ENCODE results near the gene LMF1. TPM values are rescaled to one million over a fixed set of nuclear protein-coding genes. Genes with fewer than 3 reads are reported as not detected.

LMF1 gene
- total RNA-seq, 2 experiments from 2014 or later = 9.5 to 12.2 TPM

GRCh38 chr16:990516-991291, 19.9 kb upstream of the LMF1 start:
- Mint-ChIP-seq H3K9me3 (ENCODE audit: low read depth) (peaks cover 3% of the 10 kb centered on the region), H3K4me3 (no peak overlapping the region), H3K4me1 (peaks cover 17% of the 10 kb centered on the region), H3K36me3 (ENCODE audit: low read depth) (no peaks in the 10 kb centered on the region), H3K27ac (no peak overlapping the region), H3K27me3 (no peaks in the 10 kb centered on the region)
- CTCF ChIA-PET = no interaction called here
- ATAC-seq (no peak), DNase-seq (no peak)
- POLR2A ChIA-PET = no interaction called here
- intact Hi-C loops (cut with DNase I, micrococcal nuclease) = no loop called here

- DNase-seq (no peak), ATAC-seq (no peak)
- Mint-ChIP-seq H3K4me1 (peaks cover 6% of the 10 kb centered on the region), H3K4me3 (no peak overlapping the region), H3K9me3 (ENCODE audit: low read depth) (no peaks in the 10 kb centered on the region), H3K27ac (no peak overlapping the region), H3K36me3 (ENCODE audit: low read depth) (no peaks in the 10 kb centered on the region), H3K27me3 (no peaks in the 10 kb centered on the region)
- CTCF ChIA-PET = no interaction called here
- POLR2A ChIA-PET = no interaction called here
- intact Hi-C loops (cut with DNase I, micrococcal nuclease) = no loop called here
These were observed 18.6 kb upstream of the LMF1 start for GRCh38 chr16:989354-989814.

GRCh38 chr16:988471-989353, 17.9 kb upstream of the LMF1 start:
- POLR2A ChIA-PET = interaction anchor here (0.6 kb wide), 1 partner anchor 25 kb away, joined by 4 read pairs; no protein-coding TSS in a partner anchor
- no peaks in the 10 kb centered on the region for H3K27me3 Mint-ChIP-seq
- H3K27ac Mint-ChIP-seq = no peak overlapping the region
- ATAC-seq = no peak
- H3K4me3 Mint-ChIP-seq = no peak overlapping the region
- peaks cover 6% of the 10 kb centered on the region for H3K4me1 Mint-ChIP-seq
- CTCF ChIA-PET = no interaction called here
- H3K36me3 Mint-ChIP-seq (ENCODE audit: low read depth) = no peaks in the 10 kb centered on the region
- intact Hi-C loops (cut with DNase I, micrococcal nuclease) = no loop called here
- no peak for DNase-seq
- no peaks in the 10 kb centered on the region for H3K9me3 Mint-ChIP-seq (ENCODE audit: low read depth)

GRCh38 chr16:987906-988305, 17.1 kb upstream of the LMF1 start:
- Mint-ChIP-seq H3K9me3 (ENCODE audit: low read depth) (no peaks in the 10 kb centered on the region), H3K36me3 (ENCODE audit: low read depth) (no peaks in the 10 kb centered on the region), H3K27me3 (peaks cover under 1% of the 10 kb centered on the region), H3K27ac (no peak overlapping the region), H3K4me1 (peaks cover 6% of the 10 kb centered on the region), H3K4me3 (no peak overlapping the region)
- intact Hi-C loops (cut with DNase I, micrococcal nuclease) = no loop called here
- ChIA-PET POLR2A (no interaction called here), CTCF (no interaction called here)
- DNase-seq (no peak), ATAC-seq (no peak)

- Mint-ChIP-seq H3K9me3 (ENCODE audit: low read depth) (no peaks in the 10 kb centered on the region), H3K4me1 (peaks cover 6% of the 10 kb centered on the region), H3K4me3 (no peak overlapping the region), H3K27me3 (peaks cover 4% of the 10 kb centered on the region), H3K36me3 (ENCODE audit: low read depth) (no peaks in the 10 kb centered on the region), H3K27ac (no peak overlapping the region)
- CTCF ChIA-PET = no interaction called here
- ATAC-seq (no peak), DNase-seq (no peak)
- POLR2A ChIA-PET = interaction anchor here (0.6 kb wide), 1 partner anchor 44 kb away, joined by 3 read pairs; no protein-coding TSS in a partner anchor
- intact Hi-C loops (cut with DNase I, micrococcal nuclease) = no loop called here
These were observed 16.3 kb upstream of the LMF1 start for GRCh38 chr16:986925-987582.

GRCh38 chr16:986411-986810, 15.6 kb upstream of the LMF1 start:
- Mint-ChIP-seq H3K4me1 (peaks cover 6% of the 10 kb centered on the region), H3K27me3 (peaks cover 4% of the 10 kb centered on the region), H3K4me3 (no peak overlapping the region), H3K27ac (no peak overlapping the region), H3K9me3 (ENCODE audit: low read depth) (no peaks in the 10 kb centered on the region), H3K36me3 (ENCODE audit: low read depth) (no peaks in the 10 kb centered on the region)
- intact Hi-C loops (cut with DNase I, micrococcal nuclease) = no loop called here
- ChIA-PET CTCF (interaction anchor here (1.4 kb wide), 1 partner anchor 11 kb away, joined by 3 read pairs; no protein-coding TSS in a partner anchor), POLR2A (interaction anchor here (0.6 kb wide), 1 partner anchor 44 kb away, joined by 3 read pairs; no protein-coding TSS in a partner anchor)
- peak; percentile 81 for ATAC-seq
- peak; percentile 46 for DNase-seq

- Mint-ChIP-seq H3K4me3 (no peak overlapping the region), H3K4me1 (peaks cover 6% of the 10 kb centered on the region), H3K9me3 (ENCODE audit: low read depth) (no peaks in the 10 kb centered on the region), H3K27me3 (peaks cover 4% of the 10 kb centered on the region), H3K27ac (no peak overlapping the region), H3K36me3 (ENCODE audit: low read depth) (no peaks in the 10 kb centered on the region)
- DNase-seq (no peak), ATAC-seq (peak; percentile 8)
- ChIA-PET POLR2A (no interaction called here), CTCF (interaction anchor here (1.4 kb wide), 1 partner anchor 12 kb away, joined by 3 read pairs; no protein-coding TSS in a partner anchor)
- intact Hi-C loops (cut with DNase I, micrococcal nuclease) = no loop called here
These were observed 15.0 kb upstream of the LMF1 start for GRCh38 chr16:985646-986400.

- intact Hi-C loops (cut with DNase I, micrococcal nuclease) = no loop called here
- ATAC-seq (no peak), DNase-seq (no peak)
- H3K4me3 Mint-ChIP-seq = no peak overlapping the region
- peaks cover 4% of the 10 kb centered on the region for H3K27me3 Mint-ChIP-seq
- H3K4me1 Mint-ChIP-seq = peaks cover 6% of the 10 kb centered on the region
- no peak overlapping the region for H3K27ac Mint-ChIP-seq
- no peaks in the 10 kb centered on the region for H3K36me3 Mint-ChIP-seq (ENCODE audit: low read depth)
- ChIA-PET POLR2A (no interaction called here), CTCF (interaction anchor here (0.6 to 1.4 kb wide), 2 partner anchors 13 to 243 kb away, joined by 3 read pairs; no protein-coding TSS in a partner anchor)
- H3K9me3 Mint-ChIP-seq (ENCODE audit: low read depth) = no peaks in the 10 kb centered on the region
These were observed 14.2 kb upstream of the LMF1 start for GRCh38 chr16:984736-985636.

- H3K4me1 Mint-ChIP-seq = peaks cover 6% of the 10 kb centered on the region
- peaks cover 4% of the 10 kb centered on the region for H3K27me3 Mint-ChIP-seq
- H3K4me3 Mint-ChIP-seq = no peak overlapping the region
- no peak overlapping the region for H3K27ac Mint-ChIP-seq
- ATAC-seq (no peak), DNase-seq (no peak)
- intact Hi-C loops (cut with DNase I, micrococcal nuclease) = no loop called here
- CTCF ChIA-PET = no interaction called here
- no peaks in the 10 kb centered on the region for H3K36me3 Mint-ChIP-seq (ENCODE audit: low read depth)
- POLR2A ChIA-PET = interaction anchor here (0.6 kb wide), 2 partner anchors 13 to 17 kb away, joined by 3 read pairs; no protein-coding TSS in a partner anchor
- no peaks in the 10 kb centered on the region for H3K9me3 Mint-ChIP-seq (ENCODE audit: low read depth)
These were observed 13.4 kb upstream of the LMF1 start for GRCh38 chr16:984121-984694.
